ENCODE measurements around the gene RAPGEF5. TPM values are rescaled to one million over a fixed set of nuclear protein-coding genes. Genes with fewer than 3 reads are reported as not detected.

RAPGEF5 gene
- polyA plus RNA-seq, 6 donors from 2014 or later = 1.4 to 6.8 (median 3.0) TPM

- Mint-ChIP-seq H3K4me1 (no peaks in the 10 kb centered on the region), H3K27me3 (no peaks in the 10 kb centered on the region), H3K36me3 (peaks cover 9 to 15% of the 10 kb centered on the region in 2 donors), H3K9me3 (peaks cover 0 to 3% (median 0%) of the 10 kb centered on the region in 7 donors), H3K27ac (peak overlapping the region in 1 of 6 donors; percentile 19), H3K4me3 (no peak overlapping the region)
- ATAC-seq (ENCODE audit: low read depth in 2 of 2) (no peak), DNase-seq (no peak)
These were observed 133.1 kb downstream of the RAPGEF5 start for GRCh38 chr7:22223807-22224206.

- peaks cover 15 to 17% of the 10 kb centered on the region in 2 donors for H3K36me3 Mint-ChIP-seq
- H3K4me1 Mint-ChIP-seq = no peaks in the 10 kb centered on the region
- H3K27me3 Mint-ChIP-seq = no peaks in the 10 kb centered on the region
- ATAC-seq (ENCODE audit: low read depth in 2 of 2) = no peak
- H3K9me3 Mint-ChIP-seq = peaks cover 0 to 3% (median 0%) of the 10 kb centered on the region in 7 donors
- no peak overlapping the region for H3K27ac Mint-ChIP-seq
- no peak for DNase-seq
- no peak overlapping the region for H3K4me3 Mint-ChIP-seq
These were observed 136.0 kb downstream of the RAPGEF5 start for GRCh38 chr7:22220941-22221340.

DNA sequence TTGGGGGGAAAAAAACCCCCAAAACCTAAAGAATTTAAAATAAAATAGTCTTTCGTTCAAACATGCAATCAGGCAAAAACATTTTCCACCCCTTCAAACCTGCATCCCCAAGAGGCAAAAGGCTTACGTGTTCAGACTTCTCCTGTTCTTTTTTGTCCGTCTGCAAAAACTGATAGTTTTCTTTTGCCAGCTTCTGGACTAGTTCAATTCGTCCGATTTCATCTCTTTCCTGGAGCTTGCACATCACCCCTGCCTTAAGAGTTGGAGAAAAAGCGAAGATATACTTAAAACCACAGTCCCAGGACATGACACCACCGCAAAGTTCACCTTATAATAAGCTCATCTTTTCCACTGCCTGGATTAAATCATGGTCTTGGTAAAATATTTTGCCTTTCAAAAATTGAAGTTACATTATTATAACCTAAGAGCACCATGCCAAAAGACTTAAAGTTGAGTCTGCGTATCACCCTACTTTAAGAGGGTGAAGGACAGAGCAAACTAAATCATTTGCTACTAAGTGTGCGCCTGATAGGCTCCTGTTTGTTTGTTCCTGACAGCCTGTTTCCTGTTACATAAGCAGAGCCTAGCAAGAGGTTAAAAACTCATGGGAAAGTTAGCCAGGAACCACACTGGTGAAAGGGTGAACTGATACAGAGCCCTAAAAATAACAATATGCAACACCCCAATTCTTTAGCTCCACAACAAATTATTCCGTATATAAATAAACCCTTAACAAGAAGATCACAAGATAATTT lies 137.0 kb downstream of the RAPGEF5 start:
- Mint-ChIP-seq H3K4me3 (no peak overlapping the region), H3K27ac (no peak overlapping the region), H3K27me3 (no peaks in the 10 kb centered on the region), H3K4me1 (peaks cover 0 to 5% (median 2%) of the 10 kb centered on the region in 3 donors), H3K36me3 (peaks cover 15 to 17% of the 10 kb centered on the region in 2 donors), H3K9me3 (peaks cover 0 to 3% (median 0%) of the 10 kb centered on the region in 7 donors)
- DNase-seq = no peak
- ATAC-seq (ENCODE audit: low read depth in 2 of 2) = no peak

DNA sequence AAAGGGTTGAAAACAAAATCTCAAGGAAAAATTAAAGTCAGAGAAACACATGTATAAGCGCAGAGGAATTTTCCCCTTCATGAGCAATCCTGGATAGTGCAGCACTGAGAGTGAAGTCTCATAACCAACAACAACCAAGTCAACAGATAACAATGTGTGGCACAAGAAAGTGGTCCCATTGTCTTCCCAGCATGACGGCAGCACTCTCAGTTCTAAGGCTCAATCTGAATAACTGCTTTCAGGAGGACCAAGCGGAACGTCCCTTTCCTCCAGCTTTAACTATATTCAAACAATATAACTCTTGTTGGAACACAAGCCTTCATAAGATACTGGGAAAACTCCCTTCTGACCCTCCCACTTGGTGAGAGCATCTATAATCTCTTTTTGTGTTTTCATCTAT lies 137.9 kb downstream of the RAPGEF5 start:
- ATAC-seq (ENCODE audit: low read depth in 2 of 2) (no peak), DNase-seq (no peak)
- Mint-ChIP-seq H3K4me3 (no peak overlapping the region), H3K27me3 (no peaks in the 10 kb centered on the region), H3K4me1 (peaks cover 0 to 9% (median 6%) of the 10 kb centered on the region in 3 donors), H3K9me3 (peaks cover 0 to 3% (median 0%) of the 10 kb centered on the region in 7 donors), H3K36me3 (peaks cover 15 to 17% of the 10 kb centered on the region in 2 donors), H3K27ac (no peak overlapping the region)

GRCh38 chr7:22216832-22217475 lies 140.0 kb downstream of the RAPGEF5 start:
- peaks cover 0 to 9% (median 6%) of the 10 kb centered on the region in 3 donors for H3K4me1 Mint-ChIP-seq
- peaks cover 0 to 3% (median 0%) of the 10 kb centered on the region in 7 donors for H3K9me3 Mint-ChIP-seq
- DNase-seq (no peak), ATAC-seq (ENCODE audit: low read depth in 2 of 2) (no peak)
- no peak overlapping the region for H3K4me3 Mint-ChIP-seq
- peaks cover 5 to 24% of the 10 kb centered on the region in 2 donors for H3K36me3 Mint-ChIP-seq
- H3K27me3 Mint-ChIP-seq = no peaks in the 10 kb centered on the region
- peak overlapping the region in 1 of 6 donors; percentile 18 for H3K27ac Mint-ChIP-seq

DNA sequence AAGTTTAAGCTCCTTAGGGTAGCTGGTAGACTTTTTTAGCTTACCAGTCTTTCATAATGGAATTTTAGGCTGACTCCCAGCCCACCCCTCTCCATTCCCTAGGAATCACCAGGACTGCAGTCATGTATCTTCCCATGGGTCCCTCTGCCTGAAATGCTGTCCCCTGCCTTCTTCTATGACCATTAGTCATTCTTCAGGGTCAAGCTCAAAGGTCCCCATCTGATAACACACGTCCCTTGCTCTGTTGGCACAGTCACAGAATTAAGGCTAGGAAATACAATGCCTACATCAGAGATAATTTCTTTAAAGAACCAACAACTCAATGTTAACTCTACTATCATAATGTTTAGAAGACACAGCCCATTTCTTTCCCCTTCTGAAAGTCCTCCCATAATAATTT lies 140.6 kb downstream of the RAPGEF5 start:
- Mint-ChIP-seq H3K4me3 (no peak overlapping the region), H3K36me3 (peaks cover under 1 to 24% of the 10 kb centered on the region in 2 donors), H3K4me1 (peaks cover 0 to 9% (median 6%) of the 10 kb centered on the region in 3 donors), H3K27me3 (no peaks in the 10 kb centered on the region), H3K27ac (no peak overlapping the region), H3K9me3 (no peaks in the 10 kb centered on the region)
- ATAC-seq (ENCODE audit: low read depth in 2 of 2) (no peak), DNase-seq (no peak)

- peak overlapping the region in 2 of 8 donors; percentile 14 to 29 for H3K4me3 Mint-ChIP-seq
- no peak for DNase-seq
- no peak for ATAC-seq (ENCODE audit: low read depth in 2 of 2)
- H3K36me3 Mint-ChIP-seq = peaks cover 0 to 16% of the 10 kb centered on the region in 2 donors
- no peak overlapping the region for H3K27ac Mint-ChIP-seq
- H3K27me3 Mint-ChIP-seq = no peaks in the 10 kb centered on the region
- no peaks in the 10 kb centered on the region for H3K9me3 Mint-ChIP-seq
- H3K4me1 Mint-ChIP-seq = peaks cover 12 to 16% (median 12%) of the 10 kb centered on the region in 3 donors
These were observed 143.0 kb downstream of the RAPGEF5 start for GRCh38 chr7:22214000-22214399.

GRCh38 chr7:22213081-22213480 lies 143.9 kb downstream of the RAPGEF5 start:
- Mint-ChIP-seq H3K4me1 (peaks cover 18 to 25% (median 20%) of the 10 kb centered on the region in 3 donors), H3K36me3 (peaks cover 0 to 8% of the 10 kb centered on the region in 2 donors), H3K27ac (no peak overlapping the region), H3K27me3 (no peaks in the 10 kb centered on the region), H3K4me3 (no peak overlapping the region), H3K9me3 (no peaks in the 10 kb centered on the region)
- no peak for ATAC-seq (ENCODE audit: low read depth in 2 of 2)
- DNase-seq = no peak

- no peaks in the 10 kb centered on the region for H3K27me3 Mint-ChIP-seq
- H3K36me3 Mint-ChIP-seq = peaks cover 0 to 7% of the 10 kb centered on the region in 2 donors
- H3K4me3 Mint-ChIP-seq = no peak overlapping the region
- H3K27ac Mint-ChIP-seq = no peak overlapping the region
- ATAC-seq (ENCODE audit: low read depth in 2 of 2) (no peak), DNase-seq (no peak)
- no peaks in the 10 kb centered on the region for H3K9me3 Mint-ChIP-seq
- peaks cover 18 to 28% (median 20%) of the 10 kb centered on the region in 3 donors for H3K4me1 Mint-ChIP-seq
These were observed 146.0 kb downstream of the RAPGEF5 start for GRCh38 chr7:22210967-22211366.

DNA sequence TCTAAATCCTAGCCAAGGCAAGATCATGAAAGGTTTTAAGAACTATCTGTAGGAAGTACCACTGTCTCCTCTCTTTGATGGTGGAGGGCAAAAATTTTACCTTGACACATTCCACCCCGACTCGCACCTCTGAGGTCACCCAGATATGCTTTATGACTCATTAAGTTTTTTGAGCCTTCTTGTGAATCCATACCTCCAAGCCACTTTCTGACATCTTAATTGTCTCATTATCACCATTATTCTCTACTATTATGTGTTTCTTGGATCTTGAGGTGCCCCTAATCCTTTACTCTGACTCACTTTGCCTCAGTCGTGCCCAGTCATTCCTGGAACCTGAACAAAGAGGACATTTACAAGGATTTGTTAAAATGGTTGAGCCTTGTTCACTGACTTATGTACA lies 146.6 kb downstream of the RAPGEF5 start:
- no peak for ATAC-seq (ENCODE audit: low read depth in 2 of 2)
- peaks cover 18 to 27% (median 20%) of the 10 kb centered on the region in 3 donors for H3K4me1 Mint-ChIP-seq
- peaks cover 0 to 7% of the 10 kb centered on the region in 2 donors for H3K36me3 Mint-ChIP-seq
- DNase-seq = no peak
- H3K4me3 Mint-ChIP-seq = no peak overlapping the region
- H3K27ac Mint-ChIP-seq = no peak overlapping the region
- H3K27me3 Mint-ChIP-seq = no peaks in the 10 kb centered on the region
- no peaks in the 10 kb centered on the region for H3K9me3 Mint-ChIP-seq

GRCh38 chr7:22208799-22209198 lies 148.2 kb downstream of the RAPGEF5 start:
- H3K27ac Mint-ChIP-seq = peak overlapping the region in 1 of 6 donors; percentile 26
- peaks cover 0 to 7% of the 10 kb centered on the region in 2 donors for H3K36me3 Mint-ChIP-seq
- ATAC-seq (ENCODE audit: low read depth in 2 of 2) = no peak
- peaks cover 12 to 20% (median 19%) of the 10 kb centered on the region in 3 donors for H3K4me1 Mint-ChIP-seq
- H3K9me3 Mint-ChIP-seq = no peaks in the 10 kb centered on the region
- DNase-seq = no peak
- H3K27me3 Mint-ChIP-seq = no peaks in the 10 kb centered on the region
- H3K4me3 Mint-ChIP-seq = no peak overlapping the region

DNA sequence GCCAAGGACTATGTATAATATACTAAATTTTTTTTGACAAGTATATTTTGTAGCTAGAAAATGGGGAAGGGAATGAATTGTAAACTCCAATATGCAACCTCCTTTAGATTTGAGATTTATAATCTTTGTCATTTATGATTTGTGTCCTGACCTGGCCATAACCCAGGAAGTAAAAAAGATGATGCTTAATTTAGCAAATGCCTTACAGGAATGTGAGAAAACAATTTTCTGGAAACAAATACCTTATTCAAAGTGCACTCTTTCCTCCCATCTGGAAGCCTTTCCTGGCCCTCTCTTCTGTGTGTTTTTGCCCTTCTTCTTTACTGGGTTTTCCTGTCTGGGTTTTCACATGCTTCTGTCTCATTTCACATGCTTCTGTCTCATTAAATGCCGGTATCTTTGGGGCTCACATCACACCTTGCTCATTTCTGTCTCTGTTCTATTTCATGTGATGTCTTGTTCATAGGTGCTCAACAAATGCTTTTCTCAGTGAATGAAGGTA lies 149.2 kb downstream of the RAPGEF5 start:
- Mint-ChIP-seq H3K36me3 (peaks cover 0 to 5% of the 10 kb centered on the region in 2 donors), H3K9me3 (no peaks in the 10 kb centered on the region)

GRCh38 chr7:22205631-22206030 lies 151.3 kb downstream of the RAPGEF5 start:
- no peaks in the 10 kb centered on the region for H3K9me3 Mint-ChIP-seq
- peaks cover 12 to 20% (median 19%) of the 10 kb centered on the region in 3 donors for H3K4me1 Mint-ChIP-seq
- H3K27me3 Mint-ChIP-seq = no peaks in the 10 kb centered on the region
- peak overlapping the region in 1 of 6 donors; percentile 19 for H3K27ac Mint-ChIP-seq
- ATAC-seq (ENCODE audit: low read depth in 2 of 2) (no peak), DNase-seq (no peak)
- no peaks in the 10 kb centered on the region for H3K36me3 Mint-ChIP-seq
- no peak overlapping the region for H3K4me3 Mint-ChIP-seq

More for the DNA sequence above, 149.2 kb downstream of the RAPGEF5 start:
- H3K27me3 Mint-ChIP-seq = no peaks in the 10 kb centered on the region
- H3K4me3 Mint-ChIP-seq = no peak overlapping the region
- DNase-seq = no peak
- no peak for ATAC-seq (ENCODE audit: low read depth in 2 of 2)
- peaks cover 12 to 20% (median 19%) of the 10 kb centered on the region in 3 donors for H3K4me1 Mint-ChIP-seq
- no peak overlapping the region for H3K27ac Mint-ChIP-seq
